Peyer's patch (tissue), 4 donors: ENCODE results near the gene MRTO4.

Experiments used
- CTCF ChIP-seq, 6 experiments: fragments of 450-650 bp in 4 of 6; fragments of 200-600 bp in 2 of 6; sonication (generic) in 1 of 6; IDR thresholded peaks; one replicate each; pipeline ENCODE4 v1.5.1; 2017 to 2019; ENCODE audit warnings: antibody characterized with exemption in 6 of 6, mild to moderate bottlenecking in 3 of 6, moderate library complexity in 1 of 6
- POLR2A ChIP-seq, 2 donors: fragments of 450-650 bp; IDR thresholded peaks; one replicate each; pipeline ENCODE4 v1.5.1; 2017; ENCODE audit warnings: antibody characterized with exemption in 2 of 2, mild to moderate bottlenecking in 2 of 2, moderate library complexity in 2 of 2

GRCh38 chr1:19260211-19261138, 8.9 kb downstream of the MRTO4 start:
- TF ChIP-seq CTCF (IDR thresholded peaks at IDR 0.05) (no peak), POLR2A (IDR thresholded peaks at IDR 0.05) (no peak)
